ENCODE results near the gene ANTXR2.

DNA sequence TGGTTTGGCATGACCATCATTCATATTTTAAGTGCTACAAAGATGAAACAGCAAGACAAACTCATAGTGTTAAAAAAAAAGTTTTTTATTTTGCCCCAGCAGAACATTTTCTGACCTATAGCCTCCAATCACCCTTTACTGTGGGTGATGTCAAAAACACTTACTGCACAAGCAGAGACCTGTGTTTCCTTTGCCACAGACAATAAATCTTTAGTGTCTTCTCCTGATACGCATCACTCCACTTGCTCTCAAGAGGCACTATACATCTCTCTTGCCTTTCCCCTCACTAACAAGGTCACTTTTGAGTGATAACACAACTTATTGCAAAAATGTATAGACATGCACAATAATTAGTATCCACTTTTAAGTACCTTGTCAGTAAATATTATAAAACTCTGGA is 125.6 kb downstream of the ANTXR2 start:
- TF ChIP-seq, protein P1, sequence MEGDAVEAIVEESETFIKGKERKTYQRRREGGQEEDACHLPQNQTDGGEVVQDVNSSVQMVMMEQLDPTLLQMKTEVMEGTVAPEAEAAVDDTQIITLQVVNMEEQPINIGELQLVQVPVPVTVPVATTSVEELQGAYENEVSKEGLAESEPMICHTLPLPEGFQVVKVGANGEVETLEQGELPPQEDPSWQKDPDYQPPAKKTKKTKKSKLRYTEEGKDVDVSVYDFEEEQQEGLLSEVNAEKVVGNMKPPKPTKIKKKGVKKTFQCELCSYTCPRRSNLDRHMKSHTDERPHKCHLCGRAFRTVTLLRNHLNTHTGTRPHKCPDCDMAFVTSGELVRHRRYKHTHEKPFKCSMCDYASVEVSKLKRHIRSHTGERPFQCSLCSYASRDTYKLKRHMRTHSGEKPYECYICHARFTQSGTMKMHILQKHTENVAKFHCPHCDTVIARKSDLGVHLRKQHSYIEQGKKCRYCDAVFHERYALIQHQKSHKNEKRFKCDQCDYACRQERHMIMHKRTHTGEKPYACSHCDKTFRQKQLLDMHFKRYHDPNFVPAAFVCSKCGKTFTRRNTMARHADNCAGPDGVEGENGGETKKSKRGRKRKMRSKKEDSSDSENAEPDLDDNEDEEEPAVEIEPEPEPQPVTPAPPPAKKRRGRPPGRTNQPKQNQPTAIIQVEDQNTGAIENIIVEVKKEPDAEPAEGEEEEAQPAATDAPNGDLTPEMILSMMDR (IDR thresholded peaks at IDR 0.05; ENCODE audit: insufficient read depth, low read length): no peak
- TF ChIP-seq, protein P2, sequence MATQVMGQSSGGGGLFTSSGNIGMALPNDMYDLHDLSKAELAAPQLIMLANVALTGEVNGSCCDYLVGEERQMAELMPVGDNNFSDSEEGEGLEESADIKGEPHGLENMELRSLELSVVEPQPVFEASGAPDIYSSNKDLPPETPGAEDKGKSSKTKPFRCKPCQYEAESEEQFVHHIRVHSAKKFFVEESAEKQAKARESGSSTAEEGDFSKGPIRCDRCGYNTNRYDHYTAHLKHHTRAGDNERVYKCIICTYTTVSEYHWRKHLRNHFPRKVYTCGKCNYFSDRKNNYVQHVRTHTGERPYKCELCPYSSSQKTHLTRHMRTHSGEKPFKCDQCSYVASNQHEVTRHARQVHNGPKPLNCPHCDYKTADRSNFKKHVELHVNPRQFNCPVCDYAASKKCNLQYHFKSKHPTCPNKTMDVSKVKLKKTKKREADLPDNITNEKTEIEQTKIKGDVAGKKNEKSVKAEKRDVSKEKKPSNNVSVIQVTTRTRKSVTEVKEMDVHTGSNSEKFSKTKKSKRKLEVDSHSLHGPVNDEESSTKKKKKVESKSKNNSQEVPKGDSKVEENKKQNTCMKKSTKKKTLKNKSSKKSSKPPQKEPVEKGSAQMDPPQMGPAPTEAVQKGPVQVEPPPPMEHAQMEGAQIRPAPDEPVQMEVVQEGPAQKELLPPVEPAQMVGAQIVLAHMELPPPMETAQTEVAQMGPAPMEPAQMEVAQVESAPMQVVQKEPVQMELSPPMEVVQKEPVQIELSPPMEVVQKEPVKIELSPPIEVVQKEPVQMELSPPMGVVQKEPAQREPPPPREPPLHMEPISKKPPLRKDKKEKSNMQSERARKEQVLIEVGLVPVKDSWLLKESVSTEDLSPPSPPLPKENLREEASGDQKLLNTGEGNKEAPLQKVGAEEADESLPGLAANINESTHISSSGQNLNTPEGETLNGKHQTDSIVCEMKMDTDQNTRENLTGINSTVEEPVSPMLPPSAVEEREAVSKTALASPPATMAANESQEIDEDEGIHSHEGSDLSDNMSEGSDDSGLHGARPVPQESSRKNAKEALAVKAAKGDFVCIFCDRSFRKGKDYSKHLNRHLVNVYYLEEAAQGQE (IDR thresholded peaks at IDR 0.05; ENCODE audit: insufficient replicate concordance, low read depth): no peak
- TF ChIP-seq POLR2AphosphoS5 (IDR thresholded peaks at IDR 0.05; ENCODE audit: low read depth): no peak
- no peak for TF ChIP-seq GABPA (IDR thresholded peaks at IDR 0.05; ENCODE audit: low read depth)
